Nephron progenitor cell (in vitro differentiated cells): Measurements from ENCODE around the gene GAMT.

Experiments
- DNase-seq: peaks from one replicate; pipeline ENCODE4 v3.0.0; 2021
- H3K27ac Mint-ChIP-seq: 2 replicates; pipeline ENCODE4 v1.8.0; 2021; ENCODE audit warnings: mild to moderate bottlenecking, moderate library complexity, mixed read lengths
- H3K27me3 Mint-ChIP-seq: 2 replicates; pipeline ENCODE4 v1.8.0; 2021; ENCODE audit warnings: mild to moderate bottlenecking, low read depth, mixed read lengths; ENCODE audit not compliant: poor library complexity
- H3K36me3 Mint-ChIP-seq: 2 replicates; pipeline ENCODE4 v1.8.0; 2021; ENCODE audit warnings: low read depth, mixed read lengths
- H3K4me1 Mint-ChIP-seq: 2 replicates; pipeline ENCODE4 v1.8.0; 2021; ENCODE audit warnings: mixed read lengths
- H3K4me3 Mint-ChIP-seq: 2 replicates; pipeline ENCODE4 v1.8.0; 2021; ENCODE audit warnings: mild to moderate bottlenecking, moderate library complexity, mixed read lengths
- H3K9me3 Mint-ChIP-seq: 2 replicates; pipeline ENCODE4 v1.8.0; 2021; ENCODE audit warnings: mild to moderate bottlenecking, moderate library complexity, mixed read lengths
- CTCF ChIP-seq: fragments of 200-600 bp; sonication (generic); IDR thresholded peaks from 2 replicates; pipeline ENCODE4 v1.5.0; 2021; ENCODE audit warnings: antibody characterized with exemption

The GAMT gene

GRCh38 chr19:1407528-1408299 is 6.4 kb upstream of the GAMT start, which contains the start of gene DAZAP1:
Gene DAZAP1 (plus strand): TSS chr19:1407586. CDS start chr19:1407774, 188 bp downstream.
- DNase-seq: no peak
- Mint-ChIP-seq H3K4me1 (peaks cover 45% of the 10 kb centered on the region), H3K27ac (no peak within 1 kb of the TSS)

GRCh38 chr19:1406774-1407527 is 5.6 kb upstream of the GAMT start:
- Mint-ChIP-seq H3K36me3 (peaks cover 6% of the 10 kb centered on the region), H3K4me1 (peaks cover 44% of the 10 kb centered on the region), H3K27me3 (peaks cover 30% of the 10 kb centered on the region), H3K4me3 (peak overlapping the region; percentile 74), H3K27ac (no peak overlapping the region), H3K9me3 (no peaks in the 10 kb centered on the region)
- DNase-seq: peak; percentile 99
- peak; percentile 20 for TF ChIP-seq CTCF

More at GRCh38 chr19:1407528-1408299, 6.4 kb upstream of the GAMT start, which contains the start of gene DAZAP1:
- Mint-ChIP-seq H3K9me3 (no peaks in the 10 kb centered on the region), H3K4me3 (peak within 1 kb of the TSS; percentile 91), H3K27me3 (peaks cover 30% of the 10 kb centered on the region), H3K36me3 (peaks cover 6% of the 10 kb centered on the region)
- no peak for TF ChIP-seq CTCF

DNA sequence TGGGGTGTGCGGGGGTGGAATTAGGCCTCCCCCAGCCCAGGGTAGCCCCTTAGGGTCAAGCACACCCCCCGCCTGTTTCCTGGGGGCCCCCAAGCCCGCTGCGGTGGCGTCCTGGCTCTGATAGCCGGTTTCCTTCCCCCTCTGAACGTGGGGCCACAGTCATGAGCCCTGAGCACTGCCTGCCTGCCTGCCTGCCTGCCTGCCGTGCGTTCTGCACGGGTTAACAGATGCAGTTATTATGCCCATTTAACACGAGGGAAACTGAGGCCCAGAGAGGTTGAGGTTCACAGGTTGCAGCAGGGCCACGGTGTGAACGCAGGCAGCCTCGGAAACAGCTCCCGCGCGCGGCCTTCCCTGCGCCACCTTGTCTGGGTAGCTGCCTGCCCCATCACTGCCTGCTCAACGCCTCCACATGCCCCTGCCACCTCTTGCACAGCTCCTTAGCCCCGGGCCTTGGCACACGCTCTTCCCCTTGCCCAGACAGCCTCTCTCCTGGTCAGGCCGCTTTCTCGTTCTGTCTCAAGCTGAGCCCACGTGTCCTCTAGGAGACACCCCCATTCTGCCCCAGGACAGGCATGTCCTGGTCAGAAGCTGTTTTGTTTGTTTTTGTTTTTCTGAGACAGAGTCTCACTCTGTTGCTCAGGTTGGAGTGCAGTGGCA is 1.2 kb upstream of the GAMT start:
- no peak for DNase-seq
- peaks cover 33% of the 10 kb centered on the region for H3K27me3 Mint-ChIP-seq
- peaks cover 10% of the 10 kb centered on the region for H3K4me1 Mint-ChIP-seq
- no peaks in the 10 kb centered on the region for H3K9me3 Mint-ChIP-seq
- H3K36me3 Mint-ChIP-seq: peaks cover 6% of the 10 kb centered on the region
- H3K27ac Mint-ChIP-seq: no peak overlapping the region
- H3K4me3 Mint-ChIP-seq: peak overlapping the region; percentile 69
- TF ChIP-seq CTCF: no peak

DNA sequence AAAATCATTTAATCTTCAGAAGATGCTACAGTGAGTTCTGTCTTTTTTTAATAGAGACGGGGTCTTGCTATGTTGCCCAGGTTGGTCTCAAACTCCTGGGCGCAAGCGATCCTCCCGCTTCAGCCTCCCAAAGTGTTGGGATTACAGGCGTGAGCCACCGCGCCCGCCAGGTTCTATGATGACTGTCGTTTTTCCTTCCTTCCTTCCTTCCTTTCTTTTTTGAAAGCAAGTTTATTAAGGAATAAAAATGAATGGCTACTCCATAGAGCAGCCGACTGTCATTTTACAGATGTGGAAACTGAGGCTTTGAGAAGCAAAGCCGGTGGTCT is 511 bp upstream of the GAMT start:
- Mint-ChIP-seq H3K27me3 (peaks cover 33% of the 10 kb centered on the region), H3K4me1 (peaks cover 10% of the 10 kb centered on the region), H3K4me3 (peak overlapping the region; percentile 65), H3K36me3 (peaks cover 6% of the 10 kb centered on the region), H3K9me3 (no peaks in the 10 kb centered on the region), H3K27ac (no peak overlapping the region)
- DNase-seq: no peak
- TF ChIP-seq CTCF: no peak

DNA sequence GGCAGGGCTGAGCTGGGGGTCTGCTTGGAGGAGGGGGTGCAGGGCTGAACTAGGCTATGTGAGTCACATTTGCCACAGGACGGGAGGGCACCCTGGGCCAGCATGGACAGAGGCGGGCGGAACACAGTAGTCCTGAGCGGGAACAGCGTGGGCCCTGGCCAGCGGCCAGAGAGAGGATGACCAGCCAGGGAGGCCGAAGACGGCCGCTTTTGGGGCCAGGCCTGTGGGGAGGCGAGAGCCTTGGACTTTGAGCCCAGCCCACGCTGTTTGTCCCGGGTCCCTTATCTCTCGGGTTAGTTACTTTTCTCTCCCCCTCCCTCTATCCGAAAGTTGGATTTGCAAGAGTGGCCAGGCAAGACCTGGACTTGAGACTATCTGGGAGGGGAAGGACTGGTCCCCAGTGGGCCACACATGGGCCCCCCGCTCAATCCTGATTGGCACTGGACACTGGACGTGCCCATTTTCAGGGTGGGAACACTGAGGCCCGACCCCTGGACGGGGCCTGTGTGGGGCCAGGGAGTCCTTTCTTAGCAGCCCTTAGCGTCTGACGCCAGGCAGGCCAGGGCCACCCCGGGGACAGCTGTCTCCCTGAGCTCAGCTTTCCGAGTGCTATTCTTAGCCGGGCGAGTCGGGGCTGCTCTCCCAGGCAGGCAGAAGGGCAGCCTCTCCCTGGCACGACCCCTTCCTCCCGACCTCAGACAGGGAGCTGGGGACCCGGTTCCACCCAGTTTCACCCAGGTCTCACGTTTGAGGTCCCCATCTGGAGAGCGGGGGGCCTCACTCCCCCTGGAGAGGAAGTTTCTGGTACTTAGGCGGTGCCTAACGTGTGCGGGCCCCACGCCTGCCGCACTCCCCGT is 833 bp downstream of the GAMT start:
- Mint-ChIP-seq H3K27me3 (peaks cover 21% of the 10 kb centered on the region), H3K9me3 (no peaks in the 10 kb centered on the region), H3K4me3 (peak overlapping the region; percentile 60), H3K4me1 (peaks cover 10% of the 10 kb centered on the region), H3K27ac (no peak overlapping the region), H3K36me3 (peaks cover 6% of the 10 kb centered on the region)
- no peak for DNase-seq
- TF ChIP-seq CTCF: no peak
